ENCODE results near the gene JAK3. TPM values are rescaled to one million over a fixed set of nuclear protein-coding genes. Genes with fewer than 3 reads are reported as not detected.
A peak's percentile ranks its signal among the peaks of the same experiment; 100 is the strongest.

The JAK3 gene
- total and polyA plus RNA-seq, 2 of the 13 experiments (the other 11 are each of a cell fraction or from before 2014, with no cell fraction given): 3.4 to 18.6 TPM

GRCh38 chr19:17836530-17836929 lies 11.3 kb downstream of the JAK3 start:
- Histone ChIP-seq H3K9ac (ENCODE audit: insufficient read depth, low read depth, low read length) (no peak overlapping the region), H3K4me2 (ENCODE audit: low read depth, low read length) (no peak overlapping the region), H3K36me3 (replicated peaks in 1 of 2; ENCODE audit: control insufficient read depth in 1 of 2, insufficient read depth in 2 of 2, low read length in 2 of 2) (peaks cover 4 to 5% of the 10 kb centered on the region in 2 experiments; a peak in 3 of 5 replicates), H4K20me1 (ENCODE audit: insufficient read depth, low read length) (no peaks in the 10 kb centered on the region), H2AFZ (ENCODE audit: low read length) (no peak overlapping the region), H3K4me1 (ENCODE audit: insufficient read depth, low read length) (no peaks in the 10 kb centered on the region), H3K9me3 (ENCODE audit: low read length) (no peaks in the 10 kb centered on the region), H3K27me3 (ENCODE audit: control insufficient read depth in 1 of 2, insufficient read depth in 2 of 2, low read length in 2 of 2) (no peaks in the 10 kb centered on the region), H3K4me3 (replicated peaks in 1 of 3; ENCODE audit: insufficient read depth in 1 of 3, low read depth in 2 of 3, low read length in 3 of 3) (no peak overlapping the region), H3K79me2 (ENCODE audit: insufficient read depth, low read length) (no peaks in the 10 kb centered on the region), H3K27ac (ENCODE audit: extremely low read length, insufficient read depth, low read length) (no peak overlapping the region)
- DNase-seq (ENCODE audit: low spot score) (no peak), FAIRE-seq (no peak), ATAC-seq (no peak)
- POLR2A ChIA-PET: no interaction called here
- TF ChIP-seq PHF21A (CRISPR knock-in tag; IDR thresholded peaks at IDR 0.05) (no peak), THAP11 (CRISPR knock-in tag; IDR thresholded peaks at IDR 0.05) (no peak), TGIF2 (CRISPR knock-in tag; IDR thresholded peaks at IDR 0.05) (no peak), ZNF225 (CRISPR knock-in tag; IDR thresholded peaks at IDR 0.05) (no peak), ATF7-NPFF (CRISPR knock-in tag; IDR thresholded peaks at IDR 0.05; ENCODE audit: low read depth) (no peak), BRD4 (CRISPR knock-in tag; IDR thresholded peaks at IDR 0.05) (no peak), PLSCR1 (CRISPR knock-in tag; IDR thresholded peaks at IDR 0.05; ENCODE audit: borderline replicate concordance) (no peak), CBX2 (IDR thresholded peaks at IDR 0.05; ENCODE audit: low read depth, low read length) (no peak), CBX2 (CRISPR knock-in tag; IDR thresholded peaks at IDR 0.05; ENCODE audit: low read depth) (no peak)
- in situ Hi-C loops (cut with HindIII; ENCODE audit: extremely low pct_ligation_motif_present, low pct_unique_long_range_greater_than_20kb): no loop called here
- WGBS (ENCODE audit: low lambda C conversion rate): 87% methylated on average over 4 of the region's 4 CpGs
- CTCF ChIA-PET (ENCODE audit: low intra/inter-chr PET ratio, low total read pairs): no interaction called here
- intact Hi-C loops (cut with micrococcal nuclease; ENCODE audit: unreplicated experiment): no loop called here
- BruUV-seq (replicated peaks): TSS peak; percentile 48
